Measurements from ENCODE around the gene AACS.

DNA sequence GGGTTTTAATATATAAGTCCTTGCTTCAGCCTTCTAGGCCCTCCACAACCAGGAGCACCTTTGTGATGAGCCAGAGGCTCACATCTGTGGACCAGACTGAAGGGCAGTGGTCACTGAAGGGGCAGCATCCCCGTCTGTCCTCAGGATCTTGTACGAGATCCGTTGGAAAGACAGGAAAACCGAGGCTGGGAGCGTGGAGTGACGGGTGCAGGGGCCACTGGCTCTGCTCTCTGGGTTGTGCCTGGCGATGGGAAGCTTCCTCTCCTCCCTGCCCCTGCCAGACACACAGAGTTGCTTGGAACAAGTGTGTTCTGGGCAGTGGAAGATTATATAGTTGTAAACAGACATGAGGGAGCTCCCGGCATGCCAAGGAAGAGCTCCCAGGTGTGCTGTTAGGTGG, 48.0 kb downstream of the AACS start:
- no peak for TF ChIP-seq EP300 (IDR thresholded peaks at IDR 0.05)
- TF ChIP-seq CTCF (IDR thresholded peaks at IDR 0.05), result no peak
- TF ChIP-seq POLR2A (IDR thresholded peaks at IDR 0.05), result no peak
